AG09309 (cell line): ENCODE results near the gene SKA1.

Source experiments
- DNase-seq: peaks from one replicate; pipeline ENCODE4 v3.0.0-alpha.2; 2010; ENCODE audit warnings: low read depth
- H3K4me3 ChIP-seq: 2 replicates; pipeline ENCODE4 v1.5.1; 2011; ENCODE audit warnings: mild to moderate bottlenecking, low read depth, low read length, moderate library complexity; ENCODE audit not compliant: control insufficient read depth
- TF ChIP-seq, protein P1 (sequence below): IDR thresholded peaks from 2 replicates; pipeline ENCODE4 v1.5.1; 2011; ENCODE audit warnings: mild to moderate bottlenecking, low read depth, low read length, inconsistent platforms; ENCODE audit not compliant: insufficient read depth, control insufficient read depth; ENCODE audit errors: missing control alignments

The SKA1 gene

DNA sequence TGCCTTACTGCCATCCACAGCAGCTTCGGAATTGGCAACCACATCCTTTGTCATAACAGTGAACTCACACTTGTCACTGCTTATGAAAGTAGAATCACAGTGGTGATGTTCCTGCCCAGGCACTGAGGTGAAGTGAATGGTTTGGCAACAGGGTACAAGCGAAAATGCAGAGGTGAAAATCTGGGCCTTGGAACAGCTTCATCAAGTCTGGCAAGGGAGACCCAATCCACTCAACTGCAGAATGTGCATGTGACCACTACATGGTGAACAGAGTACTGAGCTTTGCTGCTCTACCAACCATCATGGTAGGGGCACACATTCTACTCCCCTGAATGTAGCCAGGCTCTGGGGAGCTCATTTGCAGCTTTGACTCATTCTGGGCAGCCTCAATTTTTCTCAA is 15.0 kb upstream of the SKA1 start:
- H3K4me3 ChIP-seq: no peak overlapping the region
- TF ChIP-seq, protein P1, sequence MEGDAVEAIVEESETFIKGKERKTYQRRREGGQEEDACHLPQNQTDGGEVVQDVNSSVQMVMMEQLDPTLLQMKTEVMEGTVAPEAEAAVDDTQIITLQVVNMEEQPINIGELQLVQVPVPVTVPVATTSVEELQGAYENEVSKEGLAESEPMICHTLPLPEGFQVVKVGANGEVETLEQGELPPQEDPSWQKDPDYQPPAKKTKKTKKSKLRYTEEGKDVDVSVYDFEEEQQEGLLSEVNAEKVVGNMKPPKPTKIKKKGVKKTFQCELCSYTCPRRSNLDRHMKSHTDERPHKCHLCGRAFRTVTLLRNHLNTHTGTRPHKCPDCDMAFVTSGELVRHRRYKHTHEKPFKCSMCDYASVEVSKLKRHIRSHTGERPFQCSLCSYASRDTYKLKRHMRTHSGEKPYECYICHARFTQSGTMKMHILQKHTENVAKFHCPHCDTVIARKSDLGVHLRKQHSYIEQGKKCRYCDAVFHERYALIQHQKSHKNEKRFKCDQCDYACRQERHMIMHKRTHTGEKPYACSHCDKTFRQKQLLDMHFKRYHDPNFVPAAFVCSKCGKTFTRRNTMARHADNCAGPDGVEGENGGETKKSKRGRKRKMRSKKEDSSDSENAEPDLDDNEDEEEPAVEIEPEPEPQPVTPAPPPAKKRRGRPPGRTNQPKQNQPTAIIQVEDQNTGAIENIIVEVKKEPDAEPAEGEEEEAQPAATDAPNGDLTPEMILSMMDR: no peak
- DNase-seq: no peak

DNA sequence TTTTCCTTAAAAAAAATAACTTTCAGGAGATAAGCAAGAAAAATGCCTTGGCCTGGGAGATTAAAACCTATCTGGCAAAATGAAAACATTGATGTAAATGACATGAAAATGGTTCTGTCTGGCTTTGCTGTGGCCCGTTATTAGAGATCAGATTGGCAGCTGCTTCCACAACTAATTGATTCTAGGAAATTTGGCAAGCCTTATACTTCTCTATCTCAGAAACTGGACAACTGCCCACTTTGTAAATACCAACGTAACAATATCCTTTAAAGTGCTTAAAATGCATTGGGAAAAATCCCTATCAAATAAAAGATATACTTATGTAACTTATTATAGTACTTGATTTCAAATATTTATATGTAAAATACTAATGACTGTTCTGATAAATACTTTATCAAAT is 14.2 kb upstream of the SKA1 start:
- DNase-seq: no peak
- TF ChIP-seq, protein P1: no peak
- H3K4me3 ChIP-seq: no peak overlapping the region

DNA sequence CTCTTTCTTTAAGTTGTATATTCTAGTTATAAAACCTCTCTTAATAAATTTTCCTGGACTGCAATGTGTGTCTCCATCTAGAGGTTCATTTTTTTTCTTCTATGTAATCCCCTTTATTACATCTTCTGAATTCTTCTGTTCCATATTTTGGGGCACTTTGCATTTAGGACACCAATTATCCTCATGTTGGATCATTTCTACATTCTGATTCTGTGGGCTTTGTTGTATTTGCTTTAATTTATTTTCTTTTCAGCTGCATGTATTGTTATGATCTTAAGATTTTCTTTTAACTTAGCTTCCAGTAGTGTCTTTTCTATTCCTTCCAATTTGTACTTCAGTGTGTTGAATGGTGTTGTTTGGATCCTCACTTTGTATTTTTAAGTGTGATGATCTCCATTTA is 5.2 kb upstream of the SKA1 start:
- no peak overlapping the region for H3K4me3 ChIP-seq
- no peak for DNase-seq
- TF ChIP-seq, protein P1: no peak

DNA sequence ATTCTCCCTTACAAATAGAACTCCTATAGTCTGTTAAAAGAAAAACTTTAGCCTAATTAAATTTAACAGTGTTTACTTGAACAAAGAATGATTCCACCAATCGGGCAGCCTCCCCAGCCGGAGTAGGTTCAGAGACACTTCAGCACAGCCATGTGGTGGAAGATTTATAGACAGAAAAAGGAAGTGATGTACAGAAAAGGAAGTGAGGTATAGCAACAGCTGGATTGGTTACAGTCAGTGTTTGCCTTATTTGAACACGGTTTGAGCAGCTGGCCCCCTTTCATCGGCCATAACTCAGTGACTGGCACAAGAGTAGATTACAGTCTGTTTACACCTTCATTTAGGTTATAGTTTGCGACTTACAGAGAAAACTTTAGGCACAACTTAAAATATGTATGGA is 2.1 kb upstream of the SKA1 start:
- no peak overlapping the region for H3K4me3 ChIP-seq
- TF ChIP-seq, protein P1: no peak
- no peak for DNase-seq

DNA sequence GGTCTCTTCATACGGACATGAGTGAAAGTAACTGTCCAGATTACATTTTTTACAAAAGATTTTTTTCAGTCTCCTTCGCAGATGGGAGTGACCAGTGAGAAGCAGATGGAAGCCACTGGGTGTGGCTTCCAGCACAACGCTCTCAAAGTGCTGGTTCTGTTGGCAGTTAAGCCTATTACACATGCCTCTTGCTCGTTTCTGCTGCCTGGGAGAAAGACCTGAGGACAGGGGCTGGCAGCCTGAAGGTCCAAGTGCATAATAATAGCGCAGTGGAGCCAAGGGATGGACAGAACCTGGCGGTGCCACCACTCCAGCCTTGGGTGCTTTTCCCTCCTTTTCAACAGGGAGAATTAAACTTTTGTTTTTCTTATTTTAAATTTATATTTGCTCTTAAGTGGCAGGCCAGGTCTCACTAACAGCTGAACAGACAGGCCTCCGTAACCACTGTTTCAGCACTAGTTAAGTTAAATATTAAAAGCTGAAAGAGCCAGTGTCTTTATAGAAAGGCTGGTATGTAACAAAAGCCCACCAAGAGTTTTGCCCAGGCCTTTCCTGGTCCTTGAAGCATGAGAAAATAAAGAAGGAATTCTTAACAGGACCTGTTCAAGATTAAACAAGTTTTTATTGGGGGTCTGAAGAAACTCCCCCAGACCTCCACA is 1.2 kb upstream of the SKA1 start:
- no peak for DNase-seq
- TF ChIP-seq, protein P1: no peak
- no peak overlapping the region for H3K4me3 ChIP-seq

DNA sequence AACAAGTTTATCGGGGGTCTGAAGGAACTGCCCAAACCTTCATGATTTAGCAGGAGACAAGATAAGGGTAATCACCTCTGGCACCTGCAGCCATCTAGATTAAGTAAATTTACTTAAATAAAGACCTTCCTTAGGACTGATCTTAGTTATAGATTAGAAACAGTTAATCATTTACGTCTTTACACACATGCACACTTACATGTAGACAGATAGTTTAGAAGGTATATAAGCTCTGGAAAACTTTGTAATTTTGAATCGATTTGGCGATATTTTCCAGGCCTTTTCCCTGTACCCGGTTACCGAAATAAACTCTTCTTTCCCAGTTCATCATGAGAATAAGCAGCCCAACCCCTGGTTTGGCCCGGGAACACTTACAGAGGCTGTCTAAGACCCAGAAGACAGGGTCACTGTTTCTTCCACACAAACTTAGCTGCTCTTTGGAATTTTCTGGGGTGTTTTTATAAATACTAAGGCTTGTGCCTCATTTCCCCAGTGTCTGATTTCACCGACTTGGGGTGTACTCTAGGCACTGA is 560 bp upstream of the SKA1 start:
- TF ChIP-seq, protein P1: no peak
- peak overlapping the region; percentile 69 for H3K4me3 ChIP-seq
- DNase-seq: no peak
